OCI-LY3 (cell line): ENCODE results near the gene KRT10.

Source experiments
- H2AFZ ChIP-seq: fragments of 200-600, 300-600 bp; shearing (Covaris generic); 2 replicates; pipeline ENCODE4 v1.6.0; 2014; ENCODE audit warnings: antibody characterized with exemption, low read depth, low read length
- H3K27ac ChIP-seq: fragments of 200-600, 300-600 bp; sonication (generic); 2 replicates; pipeline ENCODE4 v1.5.1; 2014; ENCODE audit warnings: mild to moderate bottlenecking, low read length, moderate library complexity, mixed read lengths
- H3K27me3 ChIP-seq: fragments of 200-600, 300-600 bp; sonication (generic); 2 replicates; pipeline ENCODE4 v1.6.1; 2014; ENCODE audit warnings: low read depth, low read length, mixed read lengths
- H3K36me3 ChIP-seq: fragments of 200-600, 300-600 bp; sonication (generic); replicated peaks from 2 replicates; pipeline ENCODE3; 2014; ENCODE audit warnings: low read depth, low read length, mixed read lengths
- H3K4me1 ChIP-seq: fragments of 300-600, 200-600 bp; sonication (generic); 2 replicates; pipeline ENCODE4 v1.6.1; 2014; ENCODE audit warnings: low read length, mixed read lengths
- H3K4me2 ChIP-seq: fragments of 200-600, 300-600 bp; sonication (generic); 2 replicates; pipeline ENCODE4 v1.6.1; 2014; ENCODE audit warnings: low read length, mixed read lengths
- H3K4me3 ChIP-seq: fragments of 300-600, 200-600 bp; sonication (generic); 2 replicates; pipeline ENCODE4 v1.5.1; 2014; ENCODE audit warnings: antibody characterized with exemption, mild to moderate bottlenecking, low read length, moderate library complexity
- H3K79me2 ChIP-seq: fragments of 300-600, 200-600 bp; shearing (Covaris generic); 2 replicates; pipeline ENCODE4 v1.6.1; 2014; ENCODE audit warnings: mild to moderate bottlenecking, low read length, mixed read lengths
- H3K9ac ChIP-seq: fragments of 300-600, 200-600 bp; shearing (Covaris generic); 2 replicates; pipeline ENCODE4 v1.6.0; 2014; ENCODE audit warnings: mild to moderate bottlenecking, low read length, moderate library complexity
- H3K9me3 ChIP-seq: fragments of 200-600, 300-600 bp; shearing (Covaris generic); 2 replicates; pipeline ENCODE4 v1.6.1; 2014; ENCODE audit warnings: low read length, mixed read lengths; ENCODE audit not compliant: insufficient read depth
- H4K20me1 ChIP-seq: fragments of 200-600, 300-600 bp; sonication (generic); 2 replicates; pipeline ENCODE4 v1.6.1; 2016; ENCODE audit warnings: low read length, mixed read lengths; ENCODE audit not compliant: insufficient read depth
- CTCF ChIP-seq: fragments of 200-600, 300-600 bp; sonication (generic); IDR thresholded peaks from 2 replicates; pipeline ENCODE4 v1.5.1; 2014; ENCODE audit warnings: antibody characterized with exemption, low read length, low read depth
- EZH2phosphoT487 ChIP-seq: fragments of 200-600 bp; shearing (Covaris generic); IDR thresholded peaks from 2 replicates; pipeline ENCODE4 v1.6.1; 2018; ENCODE audit warnings: antibody characterized with exemption, mixed run types, low read depth

The KRT10 gene

DNA sequence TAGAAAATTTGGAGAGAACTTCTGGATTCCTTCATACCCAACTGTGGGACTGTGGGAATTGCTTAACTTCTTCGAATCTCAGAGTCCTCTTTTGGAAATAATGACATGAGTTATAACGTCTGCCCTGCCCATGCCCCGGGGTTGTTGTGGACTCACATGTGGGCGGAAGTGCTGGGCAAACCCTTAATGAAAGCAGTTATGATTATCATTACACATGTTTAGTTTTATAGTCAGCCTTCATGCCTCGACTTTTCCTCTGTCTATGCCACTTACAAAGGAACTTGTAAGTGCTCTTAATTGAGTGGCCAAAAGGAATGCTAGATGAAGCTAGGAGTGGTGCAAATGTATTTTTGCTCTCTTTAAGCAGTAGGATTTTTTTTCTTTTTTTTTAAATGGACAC, 44.0 kb downstream of the KRT10 start:
- Histone ChIP-seq H3K27ac (no peak overlapping the region), H3K9ac (no peak overlapping the region), H3K36me3 (no peaks in the 10 kb centered on the region), H3K79me2 (no peaks in the 10 kb centered on the region), H3K4me1 (no peaks in the 10 kb centered on the region), H2AFZ (no peak overlapping the region), H3K4me2 (no peak overlapping the region), H3K27me3 (no peaks in the 10 kb centered on the region), H3K9me3 (no peaks in the 10 kb centered on the region), H3K4me3 (no peak overlapping the region), H4K20me1 (no peaks in the 10 kb centered on the region)
- TF ChIP-seq CTCF (no peak), EZH2phosphoT487 (no peak)

DNA sequence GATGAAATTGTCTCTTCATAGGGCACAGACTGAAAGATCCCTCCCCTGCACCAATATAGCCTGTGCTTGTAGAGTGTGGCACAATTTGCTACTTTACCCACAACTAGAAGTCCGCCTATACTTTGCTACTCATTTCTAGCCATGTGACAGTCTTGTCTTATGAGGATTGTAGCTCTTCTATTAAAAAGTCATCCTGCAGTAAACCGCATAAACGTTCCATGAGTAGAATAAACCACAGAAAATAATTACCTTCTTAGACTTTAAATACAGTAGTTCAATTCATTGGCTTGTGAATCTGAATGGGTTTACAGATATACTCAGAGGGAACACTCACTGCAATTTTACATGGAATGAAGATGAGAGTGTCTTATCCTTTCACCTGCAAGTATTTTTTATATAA, 44.4 kb downstream of the KRT10 start:
- no peaks in the 10 kb centered on the region for H3K4me1 ChIP-seq
- H3K27me3 ChIP-seq = no peaks in the 10 kb centered on the region
- no peaks in the 10 kb centered on the region for H3K36me3 ChIP-seq
- no peak overlapping the region for H2AFZ ChIP-seq
- H3K9me3 ChIP-seq = no peaks in the 10 kb centered on the region
- no peak overlapping the region for H3K4me2 ChIP-seq
- H3K79me2 ChIP-seq = no peaks in the 10 kb centered on the region
- TF ChIP-seq EZH2phosphoT487 (no peak), CTCF (no peak)
- H3K9ac ChIP-seq = no peak overlapping the region
- no peak overlapping the region for H3K4me3 ChIP-seq
- H4K20me1 ChIP-seq = no peaks in the 10 kb centered on the region
- no peak overlapping the region for H3K27ac ChIP-seq

- Histone ChIP-seq H3K27me3 (no peaks in the 10 kb centered on the region), H3K9ac (no peak overlapping the region), H3K36me3 (no peaks in the 10 kb centered on the region), H2AFZ (no peak overlapping the region), H3K4me1 (no peaks in the 10 kb centered on the region), H3K4me2 (no peak overlapping the region), H3K79me2 (no peaks in the 10 kb centered on the region), H3K4me3 (no peak overlapping the region), H3K27ac (no peak overlapping the region), H3K9me3 (no peaks in the 10 kb centered on the region), H4K20me1 (no peaks in the 10 kb centered on the region)
- TF ChIP-seq EZH2phosphoT487 = no peak
- no peak for TF ChIP-seq CTCF
Measured at GRCh38 chr17:40777459-40777858, 45.0 kb downstream of the KRT10 start.

GRCh38 chr17:40775945-40776344, 46.5 kb downstream of the KRT10 start:
- Histone ChIP-seq H3K4me3 (no peak overlapping the region), H2AFZ (no peak overlapping the region)
- TF ChIP-seq EZH2phosphoT487 (no peak), CTCF (no peak)

More at GRCh38 chr17:40775945-40776344, 46.5 kb downstream of the KRT10 start:
- no peak overlapping the region for H3K9ac ChIP-seq
- H3K27me3 ChIP-seq = no peaks in the 10 kb centered on the region; the same call in 1 of the 2 replicates
- H3K79me2 ChIP-seq = no peaks in the 10 kb centered on the region
- no peaks in the 10 kb centered on the region for H4K20me1 ChIP-seq
- no peaks in the 10 kb centered on the region for H3K36me3 ChIP-seq
- no peaks in the 10 kb centered on the region for H3K9me3 ChIP-seq
- H3K4me2 ChIP-seq = no peak overlapping the region
- no peaks in the 10 kb centered on the region for H3K4me1 ChIP-seq
- no peak overlapping the region for H3K27ac ChIP-seq
